Loucy (cell line): ENCODE data around the gene METAP2.

Source experiments
- CTCF ChIP-seq: fragments of 200-600 bp; sonication (generic); conservative IDR thresholded peaks from 2 replicates; pipeline ENCODE4 v1.5.1; 2014; ENCODE audit warnings: mild to moderate bottlenecking, antibody characterized with exemption, low read length
- EZH2phosphoT487 ChIP-seq: fragments of 200-600 bp; IDR thresholded peaks from 2 replicates; pipeline ENCODE4 v1.6.1; 2018; ENCODE audit warnings: antibody characterized with exemption, mild to moderate bottlenecking, moderate library complexity, borderline replicate concordance

GRCh38 chr12:95541436-95541835, 67.5 kb downstream of the METAP2 start:
- TF ChIP-seq CTCF = no peak
- no peak for TF ChIP-seq EZH2phosphoT487
